GM12878 (cell line): ENCODE measurements around the gene LRIG2. TPM values are rescaled to one million over a fixed set of nuclear protein-coding genes. Genes with fewer than 3 reads are reported as not detected.

ENCODE experiments used
- ATAC-seq: fragments of 200-7000 bp; cut with Tn5 transposase; 3 replicates; pipeline ENCODE4 v1.9.1; 2020; ENCODE audit warnings: mild to moderate bottlenecking, moderate library complexity
- BruUV-seq: library from RNA; stranded (reverse); fragments of 400-500 nt; replicated peaks from 2 replicates; lab custom pipeline; 2021; lab: Mats Ljungman, UMichigan
- CTCF ChIA-PET: fragments of 300-600 bp; sonication (Branson Sonifier 250); formaldehyde crosslinking; extraction: SDS; loops from one replicate; lab custom pipeline; 2021; ENCODE audit warnings: inconsistent platforms; lab: Yijun Ruan, JAX
- POLR2A ChIA-PET: fragments of 350-600 bp; formaldehyde crosslinking; extraction: SDS; loops from one replicate; lab custom pipeline; 2021; ENCODE audit warnings: inconsistent platforms; lab: Charles Lee
- RAD21 ChIA-PET: fragments of 300-600 bp; sonication (Branson Sonifier 250); formaldehyde crosslinking; loops from one replicate; lab custom pipeline; 2023; ENCODE audit warnings: antibody characterized with exemption; ENCODE audit not compliant: unreplicated experiment; lab: Charles Lee
- SMC1A ChIA-PET: fragments of 300-600 bp; sonication (Branson Sonifier 250); formaldehyde crosslinking; loops from one replicate; lab custom pipeline; 2023; ENCODE audit not compliant: unreplicated experiment, uncharacterized antibody; lab: Charles Lee
- DNase-seq: peaks from one replicate; pipeline ENCODE4 v3.0.0-alpha.2; 2011; ENCODE audit warnings: low read depth, low spot score
- FAIRE-seq: peaks from 3 replicates; lab custom pipeline; 2011; peaks lifted over from hg19 to GRCh38; lab: Jason Lieb, UNC
- H2AFZ ChIP-seq: 2 replicates; pipeline ENCODE4 v1.6.0; 2011; ENCODE audit warnings: low read depth, low read length, control low read depth; ENCODE audit not compliant: control insufficient read depth
- H3K27ac ChIP-seq: 2 replicates; pipeline ENCODE4 v1.5.1; 2011; ENCODE audit warnings: control low read depth; ENCODE audit not compliant: control insufficient read depth, insufficient read depth
- H3K27me3 ChIP-seq, 2 experiments: replicated peaks in 1 of 2; 2 replicates each; pipeline versions ENCODE4 v1.6.0 to v1.6.1; 2011; ENCODE audit warnings: low read length in 1 of 2; ENCODE audit not compliant: control insufficient read depth in 2 of 2, insufficient read depth in 2 of 2
- H3K36me3 ChIP-seq, 2 experiments: 2 replicates each; pipeline ENCODE4 v1.5.1; 2011; ENCODE audit warnings: low read length in 1 of 2; ENCODE audit not compliant: control insufficient read depth in 2 of 2, insufficient read depth in 2 of 2
- H3K4me1 ChIP-seq: 2 replicates; pipeline ENCODE4 v1.6.1; 2011; ENCODE audit warnings: mild to moderate bottlenecking, low read length, moderate library complexity, mixed read lengths; ENCODE audit not compliant: control insufficient read depth, insufficient read depth
- H3K4me2 ChIP-seq: 2 replicates; pipeline ENCODE4 v1.6.0; 2011; ENCODE audit warnings: control low read depth; ENCODE audit not compliant: control insufficient read depth, insufficient read depth
- H3K4me3 ChIP-seq: fragments of 200-600 bp; sonication (generic); 2 replicates; pipeline ENCODE4 v1.5.1; 2016
- H3K79me2 ChIP-seq: 2 replicates; pipeline ENCODE4 v1.6.0; 2011; ENCODE audit warnings: low read length; ENCODE audit not compliant: control insufficient read depth, insufficient read depth
- H3K9ac ChIP-seq: 2 replicates; pipeline ENCODE4 v1.8.0; 2011; ENCODE audit warnings: low read length, control low read depth, mixed read lengths; ENCODE audit not compliant: control insufficient read depth, insufficient read depth
- H3K9me3 ChIP-seq: replicated peaks from 3 replicates; pipeline ENCODE4 v1.5.1; 2011; ENCODE audit warnings: mild to moderate bottlenecking, low read length; ENCODE audit not compliant: control insufficient read depth, insufficient read depth
- H4K20me1 ChIP-seq: 2 replicates; pipeline ENCODE4 v1.6.0; 2011; ENCODE audit not compliant: control insufficient read depth, insufficient read depth
- ASH2L ChIP-seq: fragments of 300-600, 200-600 bp; sonication (generic); IDR thresholded peaks from 2 replicates; pipeline ENCODE4 v1.6.1; 2017; ENCODE audit warnings: low read depth, mild to moderate bottlenecking, borderline replicate concordance
- CHD1 ChIP-seq: IDR thresholded peaks from 2 replicates; pipeline ENCODE4 v1.6.1; 2012; ENCODE audit warnings: low read depth, low read length, improper control_type of control experiment
- EP300 ChIP-seq, 2 experiments: fragments of 150-350 bp in 1 of 2; IDR thresholded peaks; 2 replicates each; pipeline ENCODE4 v1.6.1; 2011 to 2012; ENCODE audit warnings: low read depth in 2 of 2, low read length in 2 of 2, borderline replicate concordance in 1 of 2, improper control_type of control experiment in 1 of 2, inconsistent platforms in 1 of 2; ENCODE audit not compliant: control insufficient read depth in 1 of 2
- GABPA ChIP-seq: IDR thresholded peaks from 2 replicates; pipeline ENCODE4 v1.6.1; 2014; ENCODE audit warnings: antibody characterized with exemption, low read depth, mild to moderate bottlenecking, inconsistent platforms
- IRF4 ChIP-seq: IDR thresholded peaks from 2 replicates; pipeline ENCODE4 v1.6.1; 2011; ENCODE audit warnings: low read depth, low read length
- KAT2A ChIP-seq: conservative IDR thresholded peaks from 2 replicates; pipeline ENCODE4 v1.6.1; 2011; ENCODE audit warnings: low read depth, low read length; ENCODE audit not compliant: control insufficient read depth
- NR2C1 ChIP-seq: fragments of 450-650 bp; IDR thresholded peaks from 2 replicates; pipeline ENCODE4 v1.6.1; 2017; ENCODE audit warnings: antibody characterized with exemption, mild to moderate bottlenecking, moderate library complexity
- RAD21 ChIP-seq: IDR thresholded peaks from 2 replicates; pipeline ENCODE4 v1.6.1; 2011; ENCODE audit warnings: mild to moderate bottlenecking, low read depth, low read length, moderate library complexity; ENCODE audit not compliant: insufficient read depth
- ZZZ3 ChIP-seq: IDR thresholded peaks from 2 replicates; pipeline ENCODE4 v1.6.1; 2011; ENCODE audit warnings: low read depth; ENCODE audit not compliant: control insufficient read depth, insufficient read length
- WGBS: methylation state at CpG from one replicate; pipeline ENCODE4 v1.1.6; 2016; ENCODE audit warnings: low lambda C conversion rate; ENCODE audit not compliant: insufficient replicate concordance, insufficient coverage; ENCODE audit errors: missing lambda C conversion rate; 5-methylcytosine and 5-hydroxymethylcytosine counted together
- in situ Hi-C: fragments of 300-500 bp; cut with MboI; formaldehyde crosslinking; loops from 9 replicates; pipeline ENCODE4 v1.14.3; 2018; ENCODE audit warnings: mixed read lengths
- intact Hi-C: fragments of 100-400 bp; cut with micrococcal nuclease; formaldehyde crosslinking; loops from one replicate; pipeline ENCODE4 v1.14.2; 2022; ENCODE audit not compliant: unreplicated experiment
- polyA plus RNA-seq, 11 experiments: library from polyadenylated mRNA; depleted of rRNA in 4 of 11; unstranded in 6 of 11; stranded (reverse) in 5 of 11; fragments of >200 nt; fragmentation: Nextera tagmentation in 4 of 11; fragmentation: Illumina TruSeq in 1 of 11; extraction: Ambion mirVana in 4 of 11; extraction: Trizol in 1 of 11; gene quantifications; 1 replicate in 1 of 11; 2 replicates in 10 of 11; pipeline versions ENCODE4 v1.2.1 to v1.2.3, GENCODE V29; 2011 to 2016; ENCODE audit warnings: inconsistent platforms in 2 of 11, missing spikeins in 2 of 11, low read depth in 1 of 11
- total RNA-seq, 4 experiments: library from RNA; depleted of rRNA in 3 of 4; stranded (reverse); fragments of >200 nt in 3 of 4; fragmentation: Illumina TruSeq in 1 of 4; extraction: Trizol in 1 of 4; gene quantifications; 2 replicates each; pipeline versions ENCODE4 v1.2.1 to v1.2.3, GENCODE V29; 2013 to 2021
- TF ChIP-seq, protein P1 (sequence below): fragments of 450-650 bp; formaldehyde crosslinking; IDR thresholded peaks from 2 replicates; pipeline ENCODE4 v1.4.0; 2020; ENCODE audit warnings: mild to moderate bottlenecking, moderate library complexity

The LRIG2 gene
- total and polyA plus RNA-seq, 10 of the 15 experiments (the other 5 are each of a cell fraction or from before 2014, with no cell fraction given) = 0.77 to 11.8 (median 5.1) TPM

DNA sequence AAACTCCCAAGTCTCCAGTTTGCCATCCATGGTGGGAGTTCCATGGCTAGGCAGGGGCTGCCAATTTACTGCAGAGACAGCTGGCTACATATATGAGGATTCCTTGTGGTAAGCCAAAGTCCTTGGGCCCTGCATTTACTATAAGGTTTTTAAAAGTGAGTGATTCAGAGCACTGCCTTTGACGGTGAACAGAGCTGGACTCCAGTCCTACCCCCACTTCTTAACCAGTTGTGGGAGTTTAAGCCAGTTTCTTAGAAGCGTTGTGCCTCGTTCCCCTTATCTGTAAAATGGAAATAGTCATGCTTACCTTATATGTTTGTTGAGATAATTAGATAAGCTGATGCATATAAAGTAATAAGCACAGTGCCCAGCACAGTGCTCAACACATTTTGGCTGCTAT is 64.6 kb downstream of the LRIG2 start:
- H3K36me3 ChIP-seq = no peaks in the 10 kb centered on the region
- CTCF ChIA-PET = interaction anchor here (0.7 to 1.4 kb wide), 4 partner anchors 41 to 544 kb away, joined by 3 to 4 read pairs (median 4); no protein-coding TSS in a partner anchor
- no peak for FAIRE-seq
- 74% methylated on average over 3 of the region's 3 CpGs for WGBS
- H3K79me2 ChIP-seq = no peaks in the 10 kb centered on the region
- POLR2A ChIA-PET = no interaction called here
- no peaks in the 10 kb centered on the region for H3K27me3 ChIP-seq
- no peaks in the 10 kb centered on the region for H4K20me1 ChIP-seq
- SMC1A ChIA-PET = interaction anchor here (1.0 to 1.6 kb wide), 4 partner anchors 55 to 544 kb away, joined by 3 to 5 read pairs (median 4); no protein-coding TSS in a partner anchor
- BruUV-seq = no TSS peak
- no peaks in the 10 kb centered on the region for H3K9me3 ChIP-seq
- in situ Hi-C loops = no loop called here
- H2AFZ ChIP-seq = no peak overlapping the region
- no peak overlapping the region for H3K27ac ChIP-seq
- no peak for ATAC-seq
- intact Hi-C loops = loop anchor here (10.0 kb wide), 1 partner anchor 63 kb away; the partner anchor contains the start of gene LRIG2
- no peak overlapping the region for H3K9ac ChIP-seq
- no peak overlapping the region for H3K4me2 ChIP-seq
- H3K4me1 ChIP-seq = peaks cover 8% of the 10 kb centered on the region
- DNase-seq = no peak
- RAD21 ChIA-PET = interaction anchor here (0.7 to 1.0 kb wide), 2 partner anchors 539 to 541 kb away, joined by 3 to 4 read pairs; no protein-coding TSS in a partner anchor
- no peak for TF ChIP-seq GABPA
- TF ChIP-seq CHD1 = no peak
- no peak for TF ChIP-seq KAT2A
- TF ChIP-seq NR2C1 = no peak
- TF ChIP-seq EP300 (IDR thresholded peaks at IDR 0.05; ENCODE audit: borderline replicate concordance in 1 of 2, control insufficient read depth in 1 of 2, low read depth in 2 of 2, low read length in 2 of 2) = no peak
- TF ChIP-seq, protein P1, sequence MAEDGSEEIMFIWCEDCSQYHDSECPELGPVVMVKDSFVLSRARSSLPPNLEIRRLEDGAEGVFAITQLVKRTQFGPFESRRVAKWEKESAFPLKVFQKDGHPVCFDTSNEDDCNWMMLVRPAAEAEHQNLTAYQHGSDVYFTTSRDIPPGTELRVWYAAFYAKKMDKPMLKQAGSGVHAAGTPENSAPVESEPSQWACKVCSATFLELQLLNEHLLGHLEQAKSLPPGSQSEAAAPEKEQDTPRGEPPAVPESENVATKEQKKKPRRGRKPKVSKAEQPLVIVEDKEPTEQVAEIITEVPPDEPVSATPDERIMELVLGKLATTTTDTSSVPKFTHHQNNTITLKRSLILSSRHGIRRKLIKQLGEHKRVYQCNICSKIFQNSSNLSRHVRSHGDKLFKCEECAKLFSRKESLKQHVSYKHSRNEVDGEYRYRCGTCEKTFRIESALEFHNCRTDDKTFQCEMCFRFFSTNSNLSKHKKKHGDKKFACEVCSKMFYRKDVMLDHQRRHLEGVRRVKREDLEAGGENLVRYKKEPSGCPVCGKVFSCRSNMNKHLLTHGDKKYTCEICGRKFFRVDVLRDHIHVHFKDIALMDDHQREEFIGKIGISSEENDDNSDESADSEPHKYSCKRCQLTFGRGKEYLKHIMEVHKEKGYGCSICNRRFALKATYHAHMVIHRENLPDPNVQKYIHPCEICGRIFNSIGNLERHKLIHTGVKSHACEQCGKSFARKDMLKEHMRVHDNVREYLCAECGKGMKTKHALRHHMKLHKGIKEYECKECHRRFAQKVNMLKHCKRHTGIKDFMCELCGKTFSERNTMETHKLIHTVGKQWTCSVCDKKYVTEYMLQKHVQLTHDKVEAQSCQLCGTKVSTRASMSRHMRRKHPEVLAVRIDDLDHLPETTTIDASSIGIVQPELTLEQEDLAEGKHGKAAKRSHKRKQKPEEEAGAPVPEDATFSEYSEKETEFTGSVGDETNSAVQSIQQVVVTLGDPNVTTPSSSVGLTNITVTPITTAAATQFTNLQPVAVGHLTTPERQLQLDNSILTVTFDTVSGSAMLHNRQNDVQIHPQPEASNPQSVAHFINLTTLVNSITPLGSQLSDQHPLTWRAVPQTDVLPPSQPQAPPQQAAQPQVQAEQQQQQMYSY = no peak
- TF ChIP-seq ZZZ3 = no peak
- no peak for TF ChIP-seq ASH2L
- no peak for TF ChIP-seq RAD21
- no peak for TF ChIP-seq IRF4
- H3K4me3 ChIP-seq = no peak overlapping the region
